GM08714 (cell line): ENCODE measurements around the gene MINDY3.
"Not testable (repeated sequence)": the region's sequence is repeated elsewhere in the genome, so short reads cannot be mapped to it uniquely, and the experiment has no call there.

Experiments used
- H3K4me3 ChIP-seq: fragments of 200-500 bp; sonication (Bioruptor generic); 2 replicates; pipeline ENCODE4 v1.5.1; 2014; ENCODE audit warnings: mild to moderate bottlenecking, low read length, inconsistent platforms
- ZNF274 ChIP-seq: IDR thresholded peaks from 2 replicates; pipeline ENCODE4 v1.6.1; 2012; ENCODE audit warnings: mild to moderate bottlenecking, low read depth, low read length

MINDY3 gene

DNA sequence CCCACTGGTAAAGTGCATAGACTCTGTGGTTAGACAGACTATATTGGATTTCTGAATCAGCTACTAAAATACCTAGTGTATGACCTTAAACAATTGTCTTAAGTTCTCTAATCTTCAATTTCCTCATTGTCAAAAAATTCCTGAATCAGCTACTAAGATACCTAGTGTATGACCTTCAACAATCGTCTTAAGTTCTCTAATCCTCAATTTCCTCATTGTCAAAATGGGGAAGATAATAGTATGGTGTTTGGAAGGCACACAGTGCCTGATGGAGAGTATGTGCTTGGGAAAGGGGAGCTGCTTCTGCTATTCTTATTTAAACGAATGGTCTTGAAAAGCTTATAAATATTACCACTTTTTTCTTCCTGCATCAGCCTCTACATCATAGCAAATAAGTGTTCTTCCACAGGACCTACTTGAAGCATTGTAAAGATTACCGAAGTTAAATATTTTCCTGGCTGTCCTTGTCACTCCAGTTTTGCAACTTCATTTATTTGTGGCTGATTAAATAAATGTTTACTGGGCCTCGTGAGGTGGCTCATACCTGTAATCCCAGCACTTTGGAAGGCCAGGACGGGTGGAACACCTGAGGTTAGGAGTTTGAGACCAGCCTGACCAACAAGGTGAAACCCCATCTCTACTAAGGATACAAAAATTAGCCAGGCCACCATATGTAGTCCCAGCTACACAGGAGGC, 76.2 kb downstream of the MINDY3 start:
- no peak overlapping the region for H3K4me3 ChIP-seq
- no peak for TF ChIP-seq ZNF274

DNA sequence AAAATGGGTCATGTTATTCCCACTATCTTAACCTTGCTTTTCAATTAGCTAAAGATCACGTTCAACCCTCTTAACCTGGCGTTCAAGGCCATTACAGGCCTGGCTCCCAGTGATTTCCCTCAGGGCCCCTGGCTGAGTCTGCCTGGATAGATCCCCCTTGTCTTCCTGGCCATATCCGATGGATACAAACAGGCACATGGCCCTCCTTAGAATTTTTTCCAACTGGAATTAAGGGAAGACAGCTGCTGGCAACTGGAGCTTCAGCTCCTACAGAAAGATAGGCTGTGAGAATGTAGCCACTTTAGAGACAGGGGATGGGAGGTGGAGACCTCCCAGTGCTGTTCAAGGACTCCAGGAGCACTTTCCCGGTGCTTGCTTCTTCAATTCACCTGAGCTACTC, 77.5 kb downstream of the MINDY3 start:
- no peak overlapping the region for H3K4me3 ChIP-seq

GRCh38 chr10:15781381-15781960, 78.8 kb downstream of the MINDY3 start:
- TF ChIP-seq ZNF274 = no peak
- no peak overlapping the region for H3K4me3 ChIP-seq

More for the DNA sequence above, 77.5 kb downstream of the MINDY3 start:
- TF ChIP-seq ZNF274 = no peak

DNA sequence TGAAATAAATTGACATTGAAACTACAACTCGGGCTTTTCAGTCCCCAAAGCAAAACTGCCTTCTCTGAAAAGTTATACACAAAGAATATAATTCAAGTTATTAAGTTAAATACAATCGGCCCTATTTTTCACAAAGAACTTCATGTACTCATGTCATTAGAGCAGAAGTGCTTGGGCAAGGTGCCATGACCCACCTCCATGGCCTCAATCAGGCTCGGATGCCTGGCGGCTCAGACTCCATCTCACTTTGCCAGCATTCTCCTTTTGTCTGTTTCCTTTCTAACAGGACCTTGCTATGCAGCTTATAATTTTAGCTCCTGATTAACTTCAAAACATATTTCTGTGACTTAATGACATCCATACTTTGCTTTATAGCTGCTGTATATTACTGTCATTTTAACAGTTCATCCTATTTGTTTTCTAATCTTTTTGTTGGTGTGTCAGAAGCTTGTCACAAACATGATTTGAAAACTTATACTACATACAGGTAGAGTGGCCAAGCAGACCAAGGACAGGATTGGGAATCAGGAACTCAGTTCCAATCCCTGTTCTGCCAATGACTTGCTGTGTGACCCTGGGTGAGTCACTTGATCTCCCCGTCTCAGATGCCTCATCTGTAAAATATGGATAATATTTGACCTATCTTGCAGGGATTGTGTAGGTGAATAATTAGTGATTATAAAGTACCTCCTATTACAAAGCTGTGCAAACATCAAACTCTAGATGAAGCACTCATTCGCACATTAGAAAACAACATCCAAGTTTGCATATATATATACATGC, 79.8 kb downstream of the MINDY3 start:
- H3K4me3 ChIP-seq = no peak overlapping the region
- TF ChIP-seq ZNF274 = no peak

DNA sequence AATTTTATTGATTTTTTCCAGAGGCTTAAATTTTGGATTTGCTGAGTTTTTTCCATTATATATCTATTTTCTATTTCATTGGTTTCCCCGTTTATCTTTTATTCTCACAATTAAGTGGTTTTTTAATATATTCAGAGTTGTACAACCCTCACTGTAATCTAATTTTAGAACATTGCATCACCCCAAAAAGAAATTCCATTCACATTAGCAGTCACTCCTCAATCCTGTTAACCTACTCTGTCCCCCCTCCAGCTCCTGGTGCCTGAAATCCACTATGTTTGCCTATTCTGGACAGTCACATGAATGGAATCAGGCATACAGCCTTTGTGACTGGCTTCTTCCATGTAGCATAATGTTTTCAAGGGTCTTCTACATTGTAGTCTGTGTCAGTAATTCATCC, 84.8 kb downstream of the MINDY3 start:
- TF ChIP-seq ZNF274 = no peak

DNA sequence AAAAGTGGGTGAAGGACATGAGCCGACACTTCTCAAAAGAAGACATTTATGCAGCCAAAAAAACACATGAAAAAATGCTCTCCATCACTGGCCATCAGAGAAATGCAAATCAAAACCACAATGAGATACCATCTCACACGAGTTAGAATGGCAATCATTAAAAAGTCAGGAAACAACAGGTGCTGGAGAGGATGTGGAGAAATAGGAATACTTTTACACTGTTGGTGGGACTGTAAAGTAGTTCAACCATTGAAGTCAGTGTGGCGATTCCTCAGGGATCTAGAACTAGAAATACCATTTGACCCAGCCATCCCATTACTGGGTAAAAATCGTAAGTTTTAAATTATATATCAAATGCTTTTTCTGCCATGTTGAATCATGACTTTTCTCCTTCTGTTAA, 85.8 kb downstream of the MINDY3 start:
- not testable (repeated sequence) for H3K4me3 ChIP-seq

More for the DNA sequence above, 84.8 kb downstream of the MINDY3 start:
- no peak overlapping the region for H3K4me3 ChIP-seq

DNA sequence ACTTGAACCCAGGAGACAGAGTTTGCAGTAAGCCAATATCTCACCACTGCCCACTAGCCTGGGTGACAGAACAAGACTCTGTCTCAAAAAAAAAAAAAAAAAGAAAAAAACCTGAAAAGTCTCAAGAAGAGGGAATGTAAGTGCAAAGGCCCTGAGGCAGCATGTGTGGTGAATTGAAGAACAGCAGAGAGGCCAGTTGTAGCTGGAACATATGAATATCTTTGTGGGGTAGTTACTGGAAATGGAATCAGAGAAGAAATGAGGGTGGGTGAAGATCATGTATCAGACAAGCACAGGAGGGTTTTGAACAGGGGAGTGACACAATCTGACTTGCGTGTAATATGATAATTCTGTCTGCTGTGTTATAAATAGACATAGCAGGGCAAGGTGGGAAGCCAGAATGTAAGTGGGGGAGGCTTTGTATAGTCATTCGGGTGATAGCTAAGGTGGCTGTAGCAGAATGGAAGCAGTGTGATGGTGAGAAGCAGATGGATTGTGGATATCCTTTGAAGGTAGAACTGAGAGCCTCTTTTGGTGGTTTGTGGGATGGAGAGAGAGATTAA, 95.3 kb downstream of the MINDY3 start:
- no peak for TF ChIP-seq ZNF274
- H3K4me3 ChIP-seq = no peak overlapping the region

DNA sequence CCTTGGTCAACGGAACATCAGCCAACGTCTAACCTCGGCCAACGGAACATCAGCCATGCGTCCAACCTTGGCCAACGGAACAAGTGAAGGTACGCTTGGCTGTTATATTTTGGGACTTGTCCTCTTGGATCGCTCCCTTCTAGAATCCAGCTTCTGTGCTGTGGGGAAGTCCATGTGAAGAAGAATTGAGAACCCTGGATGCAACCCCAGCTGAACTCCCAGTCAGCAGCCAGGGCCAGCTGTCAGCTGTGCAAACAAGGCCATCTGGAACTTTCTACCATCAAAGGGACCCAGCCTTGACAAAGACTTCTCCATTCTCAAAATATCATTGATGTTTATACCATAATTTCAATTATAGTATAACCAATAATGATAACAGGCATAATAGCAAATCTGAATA, 97.3 kb downstream of the MINDY3 start:
- no peak overlapping the region for H3K4me3 ChIP-seq
- no peak for TF ChIP-seq ZNF274

GRCh38 chr10:15762239-15762638, 98.1 kb downstream of the MINDY3 start:
- not testable (repeated sequence) for H3K4me3 ChIP-seq

DNA sequence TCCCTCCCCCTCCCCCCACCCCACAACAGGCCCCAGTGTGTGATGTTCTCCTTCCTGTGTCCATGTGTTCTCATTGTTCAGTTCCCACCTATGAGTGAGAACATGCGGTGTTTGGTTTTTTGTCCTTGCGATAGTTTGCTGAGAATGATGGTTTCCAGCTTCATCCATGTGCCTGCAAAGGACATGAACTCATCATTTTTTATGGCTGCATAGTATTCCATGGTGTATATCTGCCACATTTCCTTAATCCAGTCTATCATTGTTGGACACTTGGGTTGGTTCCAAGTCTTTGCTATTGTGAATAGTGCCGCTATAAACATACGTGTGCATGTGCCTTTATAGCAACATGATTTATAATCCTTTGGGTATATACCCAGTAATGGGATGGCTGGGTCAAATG, 99.1 kb downstream of the MINDY3 start:
- H3K4me3 ChIP-seq = not testable (repeated sequence)

GRCh38 chr10:15760681-15761080, 99.6 kb downstream of the MINDY3 start:
- no peak overlapping the region for H3K4me3 ChIP-seq
- TF ChIP-seq ZNF274 = no peak

GRCh38 chr10:15759265-15759664, 101.0 kb downstream of the MINDY3 start:
- H3K4me3 ChIP-seq = no peak overlapping the region
- no peak for TF ChIP-seq ZNF274

- no peak for TF ChIP-seq ZNF274
- no peak overlapping the region for H3K4me3 ChIP-seq
These were observed 101.7 kb downstream of the MINDY3 start for GRCh38 chr10:15758618-15759017.

GRCh38 chr10:15754937-15755336, 105.4 kb downstream of the MINDY3 start:
- no peak overlapping the region for H3K4me3 ChIP-seq
- TF ChIP-seq ZNF274 = no peak

DNA sequence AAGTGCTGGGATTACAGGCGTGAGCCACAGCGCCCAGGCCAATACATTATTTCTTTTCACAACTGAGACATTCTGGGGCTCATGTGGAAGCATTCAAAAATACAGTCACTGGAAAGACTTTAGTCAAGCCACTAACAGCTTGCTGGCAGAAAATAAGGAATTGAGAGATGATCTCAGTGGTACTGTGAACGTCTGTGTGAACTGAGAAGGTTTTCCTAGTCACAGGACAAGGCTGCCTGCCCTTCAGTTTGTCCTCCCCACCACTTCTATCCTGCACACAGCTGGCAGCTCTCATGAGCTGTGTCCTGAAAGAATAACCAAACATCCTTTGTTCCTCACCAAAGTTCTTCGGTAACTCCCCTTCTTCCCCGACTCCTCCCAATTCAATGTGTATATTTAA, 109.3 kb downstream of the MINDY3 start:
- TF ChIP-seq ZNF274 = no peak
- no peak overlapping the region for H3K4me3 ChIP-seq
